A549 (cell line): ENCODE data around the gene THRA.

Experiments used
- CBX8 ChIP-seq: fragments of 200-600 bp; sonication (generic); IDR thresholded peaks from 2 replicates; pipeline ENCODE4 v1.6.1; 2016
- CTCF ChIP-seq: fragments of >200 bp; sonication (Bioruptor Twin); formaldehyde crosslinking; IDR thresholded peaks from 3 replicates; pipeline ENCODE4 v1.5.1; 2016
- ELK1 ChIP-seq: fragments of 150-350 bp; IDR thresholded peaks from 2 replicates; pipeline ENCODE4 v1.6.1; 2014; ENCODE audit warnings: low read depth, mild to moderate bottlenecking, low read length
- FOSL2 ChIP-seq, 2 experiments: fragments of 450-650 bp in 1 of 2; fragments of >200 bp in 1 of 2; sonication (Bioruptor Twin) in 1 of 2; formaldehyde crosslinking; IDR thresholded peaks; 2 replicates each; pipeline versions ENCODE4 v1.5.0 to v1.6.1; 2016 to 2020; ENCODE audit warnings: mild to moderate bottlenecking in 1 of 2, moderate library complexity in 1 of 2
- HMGXB4 ChIP-seq: fragments of 250-450 bp; sonication (Bioruptor Pico); IDR thresholded peaks from 2 replicates; pipeline ENCODE4 v1.5.0; 2021; ENCODE audit warnings: mild to moderate bottlenecking, moderate library complexity, borderline replicate concordance
- JUN ChIP-seq, 2 experiments: fragments of >200 bp; sonication (Bioruptor Twin); formaldehyde crosslinking; IDR thresholded peaks; 2 replicates in 1 of 2; 3 replicates in 1 of 2; pipeline ENCODE4 v1.6.1; 2016 to 2017
- KDM1A ChIP-seq: fragments of 200-600 bp; sonication (generic); IDR thresholded peaks from 2 replicates; pipeline ENCODE4 v1.6.1; 2016; ENCODE audit warnings: low read depth, mild to moderate bottlenecking
- MAFK ChIP-seq: fragments of 450-650 bp; IDR thresholded peaks from 2 replicates; pipeline ENCODE4 v1.6.1; 2014; ENCODE audit not compliant: partially characterized antibody
- MAX ChIP-seq: IDR thresholded peaks from 2 replicates; pipeline ENCODE4 v1.6.1; 2012
- POLR2A ChIP-seq: IDR thresholded peaks from 2 replicates; pipeline ENCODE4 v1.6.1; 2012; ENCODE audit warnings: mild to moderate bottlenecking, low read length
- RCOR1 ChIP-seq: fragments of 150-350 bp; IDR thresholded peaks from 2 replicates; pipeline ENCODE4 v1.6.1; 2014; ENCODE audit warnings: antibody characterized with exemption, low read length, low read depth
- ZSCAN20 ChIP-seq: fragments of 250-450 bp; sonication (Bioruptor Pico); IDR thresholded peaks from 2 replicates; pipeline ENCODE4 v1.8.0; 2022; ENCODE audit warnings: mild to moderate bottlenecking, moderate library complexity

GRCh38 chr17:40093580-40094201, 30.9 kb downstream of the THRA start:
- TF ChIP-seq CTCF, result no peak
- TF ChIP-seq JUN (IDR thresholded peaks at IDR 0.05), result no peak
- no peak for TF ChIP-seq CBX8
- no peak for TF ChIP-seq HMGXB4
- no peak for TF ChIP-seq MAX
- TF ChIP-seq MAFK, result peak; percentile 46
- TF ChIP-seq ZSCAN20 (CRISPR knock-in tag), result no peak
- TF ChIP-seq POLR2A, result no peak
- TF ChIP-seq FOSL2 (IDR thresholded peaks at IDR 0.05), result no peak
- no peak for TF ChIP-seq FOSL2 (CRISPR knock-in tag; IDR thresholded peaks at IDR 0.05)
- TF ChIP-seq ELK1, result no peak
- TF ChIP-seq RCOR1, result no peak
- TF ChIP-seq KDM1A, result no peak
